Thymus (tissue), 11 donors: ENCODE data around the gene AGRP. TPM values are rescaled to one million over a fixed set of nuclear protein-coding genes. Genes with fewer than 3 reads are reported as not detected.

ENCODE experiments used
- DNase-seq, 9 donors: peaks; one replicate each; pipeline ENCODE4 v3.0.0-alpha.2; 2013; ENCODE audit warnings: low spot score in 9 of 9, low read depth in 6 of 9, missing footprints in 1 of 9
- H3K27ac ChIP-seq, 2 donors: one replicate each; pipeline ENCODE4 v1.5.1; 2013; ENCODE audit warnings: control low read depth in 1 of 2, low read depth in 1 of 2, low read length in 1 of 2, mild to moderate bottlenecking in 1 of 2, moderate library complexity in 1 of 2
- H3K27me3 ChIP-seq, 2 donors: one replicate each; pipeline ENCODE4 v1.5.1; 2013; ENCODE audit warnings: low read length in 1 of 2; ENCODE audit not compliant: control insufficient read depth in 2 of 2, insufficient read depth in 1 of 2
- H3K36me3 ChIP-seq, 2 donors: one replicate each; pipeline ENCODE4 v1.5.1; 2013; ENCODE audit warnings: low read length in 1 of 2, mild to moderate bottlenecking in 1 of 2, moderate library complexity in 1 of 2; ENCODE audit not compliant: control insufficient read depth in 2 of 2, insufficient read depth in 2 of 2
- H3K4me1 ChIP-seq, 2 donors: one replicate each; pipeline ENCODE4 v1.5.1; 2013; ENCODE audit warnings: low read length in 2 of 2; ENCODE audit not compliant: control insufficient read depth in 2 of 2, insufficient read depth in 2 of 2
- H3K4me3 ChIP-seq, 2 donors: one replicate each; pipeline ENCODE4 v1.5.1; 2013; ENCODE audit warnings: low read length in 2 of 2, control low read depth in 1 of 2, mild to moderate bottlenecking in 1 of 2
- H3K9me3 ChIP-seq, 2 donors: one replicate each; pipeline ENCODE4 v1.5.1; 2013; ENCODE audit warnings: low read length in 1 of 2, mild to moderate bottlenecking in 1 of 2; ENCODE audit not compliant: control insufficient read depth in 2 of 2, insufficient read depth in 1 of 2
- WGBS: extraction: QIAGEN DNeasy Blood & Tissue Kit; methylation state at CpG from one replicate; pipeline ENCODE4 v1.1.7; 2013; 5-methylcytosine and 5-hydroxymethylcytosine counted together
- polyA plus RNA-seq: library from polyadenylated mRNA; stranded (reverse); fragments of 200-250 nt; gene quantifications from one replicate; pipeline ENCODE4 v1.2.3, GENCODE V29; 2013
- total RNA-seq: library from RNA; stranded (reverse); fragments of 120-200 nt; gene quantifications from one replicate; pipeline ENCODE4 v1.2.4, GENCODE V29; 2013
- donor health status: healthy.

AGRP gene
- total and polyA plus RNA-seq, 2 donors = 0.09 to 0.87 TPM

GRCh38 chr16:67460961-67461360 is 22.4 kb downstream of the AGRP start:
- Histone ChIP-seq H3K4me3 (no peak overlapping the region), H3K27ac (no peak overlapping the region), H3K9me3 (no peaks in the 10 kb centered on the region), H3K27me3 (no peaks in the 10 kb centered on the region), H3K4me1 (peaks cover 0 to 5% of the 10 kb centered on the region in 2 donors), H3K36me3 (peaks cover 2 to 17% of the 10 kb centered on the region in 2 donors)
- DNase-seq = no peak
- WGBS = 98% methylated on average over 2 of the region's 2 CpGs

GRCh38 chr16:67460168-67460567 is 23.2 kb downstream of the AGRP start:
- no peaks in the 10 kb centered on the region for H3K27me3 ChIP-seq
- no peaks in the 10 kb centered on the region for H3K9me3 ChIP-seq
- no peak for DNase-seq
- H3K4me3 ChIP-seq = no peak overlapping the region
- no peak overlapping the region for H3K27ac ChIP-seq
- H3K4me1 ChIP-seq = peaks cover 0 to 5% of the 10 kb centered on the region in 2 donors
- WGBS = over 99% methylated on average over 5 of the region's 5 CpGs
- H3K36me3 ChIP-seq = peaks cover 2 to 17% of the 10 kb centered on the region in 2 donors

GRCh38 chr16:67459861-67460150 is 23.5 kb downstream of the AGRP start:
- Histone ChIP-seq H3K36me3 (peaks cover 2 to 17% of the 10 kb centered on the region in 2 donors), H3K9me3 (no peaks in the 10 kb centered on the region), H3K27me3 (no peaks in the 10 kb centered on the region), H3K4me3 (no peak overlapping the region), H3K4me1 (peaks cover 0 to 5% of the 10 kb centered on the region in 2 donors), H3K27ac (no peak overlapping the region)
- 90% methylated on average over 3 of the region's 3 CpGs for WGBS
- no peak for DNase-seq

- H3K27me3 ChIP-seq = no peaks in the 10 kb centered on the region
- H3K36me3 ChIP-seq = peaks cover 2 to 17% of the 10 kb centered on the region in 2 donors
- H3K4me3 ChIP-seq = no peak overlapping the region
- DNase-seq = no peak
- H3K27ac ChIP-seq = no peak overlapping the region
- 93% methylated on average over 7 of the region's 7 CpGs for WGBS
- no peaks in the 10 kb centered on the region for H3K9me3 ChIP-seq
- peaks cover 0 to 5% of the 10 kb centered on the region in 2 donors for H3K4me1 ChIP-seq
Measured at GRCh38 chr16:67459066-67459860, 24.1 kb downstream of the AGRP start.

DNA sequence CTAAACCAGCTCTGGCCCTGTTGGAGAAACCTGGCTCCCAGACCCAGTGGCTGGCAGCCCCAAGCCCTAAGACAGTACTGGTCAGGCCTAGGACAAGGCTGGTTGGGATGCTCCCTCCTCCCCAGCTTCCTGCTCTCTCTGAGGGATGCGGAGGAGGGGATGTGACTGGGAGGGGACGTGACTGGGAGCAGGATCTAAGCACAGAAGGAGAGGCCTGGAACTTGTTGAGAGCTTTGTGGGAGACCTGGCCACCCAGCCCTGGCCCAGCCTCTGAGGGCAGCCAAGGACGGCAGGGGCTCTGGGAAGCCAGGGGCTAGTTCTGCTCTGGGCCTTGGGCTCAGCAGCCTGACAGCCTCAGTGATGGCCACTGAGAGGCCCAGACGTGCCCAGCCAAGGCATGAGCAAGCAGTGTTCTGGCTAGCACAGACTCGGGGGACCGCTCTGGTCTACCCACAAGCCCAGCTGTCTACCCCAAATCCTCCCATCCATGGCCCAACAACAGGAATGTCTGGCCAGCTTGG is 25.2 kb downstream of the AGRP start:
- Histone ChIP-seq H3K4me1 (peaks cover 0 to 5% of the 10 kb centered on the region in 2 donors), H3K36me3 (peaks cover 4 to 22% of the 10 kb centered on the region in 2 donors), H3K4me3 (no peak overlapping the region), H3K27me3 (no peaks in the 10 kb centered on the region), H3K9me3 (no peaks in the 10 kb centered on the region), H3K27ac (peak overlapping the region in 1 of 2 donors; percentile 20)
- 97% methylated on average over 6 of the region's 6 CpGs for WGBS
- no peak for DNase-seq

DNA sequence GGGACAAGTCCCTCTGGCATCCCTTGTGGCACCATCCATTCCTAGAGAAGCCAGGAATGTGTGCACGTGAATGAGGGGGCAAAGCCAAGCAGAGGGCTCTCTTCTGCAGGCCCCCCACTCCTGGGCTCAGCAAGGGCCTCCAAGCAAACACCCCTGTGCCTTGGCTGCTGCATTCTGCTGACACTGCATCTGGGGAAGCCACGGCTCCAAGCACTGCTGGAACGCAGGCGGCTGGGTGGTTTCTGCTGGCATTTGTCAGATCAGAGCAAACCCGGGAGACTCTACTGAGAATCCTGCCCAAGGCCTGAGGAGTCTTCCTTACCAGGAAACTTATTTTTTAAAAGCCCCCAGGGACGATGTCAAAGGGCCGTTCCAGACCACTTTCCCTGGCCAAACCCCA is 25.7 kb downstream of the AGRP start:
- Histone ChIP-seq H3K4me1 (peaks cover 0 to 5% of the 10 kb centered on the region in 2 donors), H3K9me3 (no peaks in the 10 kb centered on the region), H3K4me3 (no peak overlapping the region), H3K27ac (no peak overlapping the region), H3K27me3 (no peaks in the 10 kb centered on the region), H3K36me3 (peaks cover 5 to 28% of the 10 kb centered on the region in 2 donors)
- WGBS = 91% methylated on average over 7 of the region's 7 CpGs
- DNase-seq = no peak

DNA sequence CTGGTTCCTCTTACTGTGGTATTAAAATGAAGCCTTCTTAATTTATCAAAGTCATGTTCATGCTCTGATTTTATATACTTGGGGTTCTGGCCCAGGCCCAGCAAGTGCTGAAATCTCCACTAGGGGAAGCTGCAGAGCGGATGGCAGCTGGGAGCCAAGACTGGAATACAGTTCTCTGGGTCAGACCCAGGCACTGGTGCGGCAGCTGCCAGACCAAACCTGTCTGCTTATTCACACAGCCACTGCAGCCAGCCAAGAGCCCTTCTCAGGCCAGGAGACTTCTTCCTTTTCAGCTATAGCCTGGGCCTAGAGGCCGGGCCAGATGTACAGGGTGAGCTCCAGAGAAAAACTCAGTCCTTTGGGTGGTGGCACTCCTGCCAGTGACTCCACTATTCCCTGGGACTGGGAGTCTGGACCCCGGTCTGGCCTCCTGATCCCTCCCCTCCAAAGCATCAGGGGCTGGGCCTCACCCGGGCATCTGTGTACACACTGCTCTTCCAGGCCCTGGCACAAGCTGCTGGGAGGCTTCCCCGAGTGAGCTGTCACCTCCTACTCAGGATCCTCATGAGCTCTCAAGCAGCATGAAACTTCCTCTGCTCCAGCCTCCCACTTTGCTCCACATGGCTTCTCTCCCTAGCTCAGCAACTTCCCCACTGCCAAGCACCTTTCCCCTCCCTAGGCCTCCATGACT is 26.8 kb downstream of the AGRP start:
- Histone ChIP-seq H3K27ac (no peak overlapping the region), H3K27me3 (no peaks in the 10 kb centered on the region), H3K4me1 (peaks cover 0 to 5% of the 10 kb centered on the region in 2 donors), H3K4me3 (no peak overlapping the region), H3K36me3 (peaks cover 10 to 33% of the 10 kb centered on the region in 2 donors), H3K9me3 (no peaks in the 10 kb centered on the region)
- 94% methylated on average over 6 of the region's 6 CpGs for WGBS
- DNase-seq = no peak

- no peaks in the 10 kb centered on the region for H3K9me3 ChIP-seq
- peaks cover 13 to 37% of the 10 kb centered on the region in 2 donors for H3K36me3 ChIP-seq
- no peak overlapping the region for H3K4me3 ChIP-seq
- H3K27ac ChIP-seq = no peak overlapping the region
- no peaks in the 10 kb centered on the region for H3K27me3 ChIP-seq
- peaks cover 0 to 5% of the 10 kb centered on the region in 2 donors for H3K4me1 ChIP-seq
- WGBS = 96% methylated on average over 6 of the region's 6 CpGs
- no peak for DNase-seq
Measured at GRCh38 chr16:67454852-67455251, 28.5 kb downstream of the AGRP start.

GRCh38 chr16:67454104-67454503 is 29.2 kb downstream of the AGRP start:
- H3K36me3 ChIP-seq = peaks cover 19 to 44% of the 10 kb centered on the region in 2 donors
- peaks cover 0 to 5% of the 10 kb centered on the region in 2 donors for H3K4me1 ChIP-seq
- DNase-seq = no peak
- 97% methylated on average over 5 of the region's 5 CpGs for WGBS
- no peak overlapping the region for H3K4me3 ChIP-seq
- H3K27ac ChIP-seq = no peak overlapping the region
- no peaks in the 10 kb centered on the region for H3K9me3 ChIP-seq
- no peaks in the 10 kb centered on the region for H3K27me3 ChIP-seq
